Spleen (tissue), 11 donors: ENCODE data around the gene CAGE1. TPM values are rescaled to one million over a fixed set of nuclear protein-coding genes. Genes with fewer than 3 reads are reported as not detected.

Experiments used
- DNase-seq: peaks from one replicate; pipeline ENCODE4 v3.0.0-alpha.2; 2020
- H3K27ac ChIP-seq, 8 donors: fragments of 200-600 bp; sonication (generic) in 7 of 8; 1 replicate in 4 of 8; 2 replicates in 4 of 8; pipeline versions ENCODE4 v1.5.0 to v1.8.0; 2016 to 2021; ENCODE audit warnings: inconsistent platforms in 4 of 8, mild to moderate bottlenecking in 4 of 8, moderate library complexity in 1 of 8
- H3K27me3 ChIP-seq, 7 donors: fragments of 200-600 bp; sonication (generic) in 6 of 7; replicated peaks in 1 of 7; 1 replicate in 4 of 7; 2 replicates in 3 of 7; pipeline versions ENCODE4 v1.5.0 to v1.8.0; 2016 to 2021; ENCODE audit warnings: inconsistent platforms in 3 of 7, mild to moderate bottlenecking in 1 of 7
- H3K36me3 ChIP-seq, 6 donors: fragments of 200-600 bp; sonication (generic) in 5 of 6; 1 replicate in 4 of 6; 2 replicates in 2 of 6; pipeline versions ENCODE4 v1.5.0 to v1.8.0; 2016 to 2021; ENCODE audit warnings: inconsistent platforms in 2 of 6
- H3K4me1 ChIP-seq, 6 donors: fragments of 200-600 bp; sonication (generic) in 5 of 6; 1 replicate in 3 of 6; 2 replicates in 3 of 6; pipeline versions ENCODE4 v1.5.0 to v1.8.0; 2016 to 2021; ENCODE audit warnings: inconsistent platforms in 3 of 6
- H3K4me3 ChIP-seq, 8 donors: fragments of 200-600 bp; sonication (generic) in 7 of 8; 1 replicate in 4 of 8; 2 replicates in 4 of 8; pipeline versions ENCODE4 v1.5.0 to v1.8.0; 2016 to 2021; ENCODE audit warnings: inconsistent platforms in 4 of 8, mild to moderate bottlenecking in 4 of 8, moderate library complexity in 2 of 8
- H3K9me3 ChIP-seq, 8 donors: fragments of 200-600 bp; sonication (generic) in 7 of 8; 1 replicate in 4 of 8; 2 replicates in 4 of 8; pipeline versions ENCODE4 v1.5.0 to v1.8.0; 2016 to 2021; ENCODE audit warnings: inconsistent platforms in 4 of 8
- POLR2A ChIP-seq, 3 donors: fragments of 450-650 bp; IDR thresholded peaks; one replicate each; pipeline ENCODE4 v1.5.1; 2017; ENCODE audit warnings: antibody characterized with exemption in 3 of 3, mild to moderate bottlenecking in 1 of 3
- POLR2AphosphoS5 ChIP-seq, 3 donors: sonication (generic); formaldehyde crosslinking; IDR thresholded peaks; one replicate each; pipeline ENCODE4 v1.5.1; 2017; ENCODE audit warnings: antibody characterized with exemption in 3 of 3
- WGBS, 5 donors: extraction: QIAGEN DNeasy Blood & Tissue Kit in 3 of 5; methylation state at CpG; one replicate each; pipeline versions ENCODE4 v1.1.5 to v1.1.7; 2013 to 2018; 5-methylcytosine and 5-hydroxymethylcytosine counted together
- intact Hi-C: fragments of 100-400 bp; cut with DNase I; formaldehyde crosslinking; loops from one replicate; pipeline ENCODE4 v1.15.0; 2023; ENCODE audit warnings: low total_unique reads
- polyA plus RNA-seq, 3 donors: library from polyadenylated mRNA; stranded (reverse); fragments of 200-250 nt; gene quantifications; one replicate each; pipeline ENCODE4 v1.2.1, GENCODE V29; 2013
- total RNA-seq, 7 donors: library from RNA; depleted of rRNA in 3 of 7; stranded (reverse); fragments of >200 nt in 3 of 7; fragmentation: NEBNext Ultra II Directional in 4 of 7; extraction: Animal tissue kit (Norgen Biotek cat#: 25700) in 4 of 7; gene quantifications; one replicate each; pipeline versions ENCODE4 v1.1.0 to v1.2.1, GENCODE V29; 2016 to 2021
- TF ChIP-seq, protein P1 (sequence below), 11 experiments: fragments of 200-600 bp in 7 of 11; fragments of 450-650 bp in 4 of 11; sonication (generic) in 4 of 11; IDR thresholded peaks in 8 of 11; conservative IDR thresholded peaks in 3 of 11; 1 replicate in 7 of 11; 2 replicates in 4 of 11; pipeline versions ENCODE4 v1.4.0 to v1.8.0; 2016 to 2021; ENCODE audit warnings: antibody characterized with exemption in 11 of 11, inconsistent platforms in 4 of 11, mild to moderate bottlenecking in 1 of 11
- donor health status: healthy with polysubstance abuse.
- donor health status: DM: no; HTN: no; CAD: no; lungs with moderate emphysema.
- donor health status: DM: no; HTN: no; CAD: no.
- donor health status: Bipolar disorder and iron deficiency.
- donor health status: healthy.
- donor health status: DM: no; HTN: no; CAD: no.
- donor health status: DM: yes; HTN: yes; CAD: no.

Gene CAGE1
- total and polyA plus RNA-seq, 10 donors = not detected

DNA sequence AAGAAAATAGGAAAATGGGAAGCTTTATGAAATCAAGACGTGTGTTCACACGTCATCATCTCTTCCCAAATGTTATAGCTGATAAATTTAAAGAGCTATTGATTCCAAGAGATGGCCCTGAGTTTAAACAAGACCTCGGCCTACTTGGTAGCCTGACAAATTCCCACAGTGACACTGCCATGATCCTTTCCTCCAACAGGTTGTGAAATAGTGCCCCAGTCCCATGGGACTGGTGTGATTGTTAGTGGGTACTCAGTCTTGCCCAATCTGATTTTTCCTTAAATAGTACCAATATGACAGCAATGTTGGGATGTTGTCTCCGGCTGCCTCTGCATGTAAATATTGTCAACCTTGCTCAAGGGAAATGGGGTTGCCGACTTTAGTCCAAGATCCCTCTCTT, 34.5 kb upstream of the CAGE1 start:
- WGBS, 5 donors = 76 to 91% (median 85%) methylated on average over 5 of the region's 5 CpGs
- Histone ChIP-seq H3K4me3 (no peak overlapping the region), H3K9me3 (no peaks in the 10 kb centered on the region), H3K4me1 (no peaks in the 10 kb centered on the region), H3K36me3 (peaks cover 0 to 20% (median 2%) of the 10 kb centered on the region in 6 donors), H3K27ac (no peak overlapping the region), H3K27me3 (peaks cover 0 to 2% (median 0%) of the 10 kb centered on the region in 7 donors)
- no peak for TF ChIP-seq POLR2A (IDR thresholded peaks at IDR 0.05)
- TF ChIP-seq POLR2AphosphoS5 (IDR thresholded peaks at IDR 0.05) = no peak
- TF ChIP-seq, protein P1, sequence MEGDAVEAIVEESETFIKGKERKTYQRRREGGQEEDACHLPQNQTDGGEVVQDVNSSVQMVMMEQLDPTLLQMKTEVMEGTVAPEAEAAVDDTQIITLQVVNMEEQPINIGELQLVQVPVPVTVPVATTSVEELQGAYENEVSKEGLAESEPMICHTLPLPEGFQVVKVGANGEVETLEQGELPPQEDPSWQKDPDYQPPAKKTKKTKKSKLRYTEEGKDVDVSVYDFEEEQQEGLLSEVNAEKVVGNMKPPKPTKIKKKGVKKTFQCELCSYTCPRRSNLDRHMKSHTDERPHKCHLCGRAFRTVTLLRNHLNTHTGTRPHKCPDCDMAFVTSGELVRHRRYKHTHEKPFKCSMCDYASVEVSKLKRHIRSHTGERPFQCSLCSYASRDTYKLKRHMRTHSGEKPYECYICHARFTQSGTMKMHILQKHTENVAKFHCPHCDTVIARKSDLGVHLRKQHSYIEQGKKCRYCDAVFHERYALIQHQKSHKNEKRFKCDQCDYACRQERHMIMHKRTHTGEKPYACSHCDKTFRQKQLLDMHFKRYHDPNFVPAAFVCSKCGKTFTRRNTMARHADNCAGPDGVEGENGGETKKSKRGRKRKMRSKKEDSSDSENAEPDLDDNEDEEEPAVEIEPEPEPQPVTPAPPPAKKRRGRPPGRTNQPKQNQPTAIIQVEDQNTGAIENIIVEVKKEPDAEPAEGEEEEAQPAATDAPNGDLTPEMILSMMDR (IDR thresholded peaks at IDR 0.05 in 8 of 11, conservative IDR thresholded peaks at IDR 0.05 in 3 of 11) = no peak
- intact Hi-C loops = no loop called here
- DNase-seq = no peak

DNA sequence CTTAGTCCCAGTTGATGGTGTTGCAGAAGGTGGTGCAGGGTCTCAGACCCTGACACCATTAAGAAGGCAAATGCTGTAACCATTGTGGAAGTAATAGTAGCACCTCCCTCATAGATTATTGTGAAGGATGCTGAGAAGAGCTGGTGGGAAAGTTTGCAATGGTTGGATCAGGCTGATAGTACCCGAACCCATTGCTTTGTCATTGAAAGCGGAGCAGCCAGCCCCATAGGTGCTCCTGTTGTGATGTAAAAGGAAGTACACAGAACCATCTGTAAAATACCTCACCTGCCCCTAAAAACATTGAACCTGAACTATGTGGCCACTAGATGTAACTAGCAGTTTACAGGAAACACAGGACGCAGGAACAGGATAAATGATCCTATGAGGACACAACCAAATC, 31.5 kb upstream of the CAGE1 start:
- no peak for DNase-seq
- WGBS, 5 donors = 92 to 95% (median 93%) methylated on average over 3 of the region's 3 CpGs
- Histone ChIP-seq H3K36me3 (peaks cover 3 to 49% (median 29%) of the 10 kb centered on the region in 6 donors), H3K4me3 (no peak overlapping the region), H3K27me3 (no peaks in the 10 kb centered on the region), H3K9me3 (no peaks in the 10 kb centered on the region), H3K27ac (no peak overlapping the region), H3K4me1 (no peaks in the 10 kb centered on the region)
- intact Hi-C loops = no loop called here
- no peak for TF ChIP-seq POLR2AphosphoS5 (IDR thresholded peaks at IDR 0.05)
- no peak for TF ChIP-seq POLR2A (IDR thresholded peaks at IDR 0.05)
- TF ChIP-seq, protein P1 (IDR thresholded peaks at IDR 0.05 in 8 of 11, conservative IDR thresholded peaks at IDR 0.05 in 3 of 11) = no peak

DNA sequence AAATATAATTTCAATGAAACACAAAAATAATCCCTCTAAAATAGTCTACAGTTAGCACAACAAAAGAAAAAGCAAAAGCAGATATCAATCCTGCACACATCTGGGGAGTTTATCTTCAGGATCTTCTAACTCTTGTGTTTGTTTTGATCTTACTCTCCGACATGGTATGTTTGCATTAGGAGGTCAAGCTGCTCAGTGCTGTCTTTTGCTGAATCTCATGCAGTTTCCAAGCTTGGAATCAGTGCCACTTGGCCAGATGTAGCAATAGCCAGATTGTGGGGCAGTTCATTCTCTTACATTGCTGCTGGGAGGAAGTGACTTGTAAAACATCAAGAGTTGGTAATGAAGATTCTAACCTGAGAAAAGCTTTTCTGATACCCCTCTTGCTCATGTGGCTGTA, 29.5 kb upstream of the CAGE1 start:
- TF ChIP-seq POLR2AphosphoS5 (IDR thresholded peaks at IDR 0.05) (no peak), POLR2A (IDR thresholded peaks at IDR 0.05) (no peak)
- TF ChIP-seq, protein P1 (IDR thresholded peaks at IDR 0.05 in 8 of 11, conservative IDR thresholded peaks at IDR 0.05 in 3 of 11) = no peak

DNA sequence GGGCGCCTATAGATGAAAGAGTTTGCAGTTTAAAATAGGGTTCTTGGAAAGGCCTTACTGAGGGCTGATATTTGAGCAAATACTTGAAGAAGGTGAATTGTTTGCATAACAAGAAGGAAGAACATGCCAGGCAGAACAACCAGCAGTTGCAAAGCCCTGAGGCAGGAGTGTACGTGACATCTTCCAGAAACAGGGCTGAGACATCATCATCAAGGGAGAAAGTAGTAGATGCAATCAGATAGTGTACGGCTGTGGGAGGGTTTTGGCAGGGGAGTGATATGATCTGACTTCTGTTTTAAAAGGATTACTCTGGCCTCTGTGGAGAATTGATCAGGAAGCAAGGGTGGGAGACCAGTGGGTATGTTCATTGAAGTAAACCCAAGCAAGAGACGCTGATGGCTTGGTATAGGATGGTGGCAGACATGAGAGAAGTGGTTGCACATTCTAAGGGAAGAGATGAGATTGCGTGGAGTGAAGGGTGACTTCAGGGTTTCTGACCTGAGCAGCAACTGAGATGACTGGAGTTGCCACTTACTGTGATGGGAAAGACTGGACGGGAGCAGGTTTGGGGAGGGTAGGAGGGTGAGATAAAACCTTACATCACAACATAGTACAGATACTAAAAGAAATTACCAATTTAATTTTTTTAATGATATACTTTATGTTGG, 28.8 kb upstream of the CAGE1 start:
- TF ChIP-seq POLR2AphosphoS5 (IDR thresholded peaks at IDR 0.05) = no peak
- no peak for TF ChIP-seq POLR2A (IDR thresholded peaks at IDR 0.05)
- TF ChIP-seq, protein P1 (IDR thresholded peaks at IDR 0.05 in 8 of 11, conservative IDR thresholded peaks at IDR 0.05 in 3 of 11) = no peak
- intact Hi-C loops = loop anchor here (10.0 kb wide), 1 partner anchor 196 kb away; no protein-coding TSS in a partner anchor
- DNase-seq = no peak
- Histone ChIP-seq H3K27me3 (no peaks in the 10 kb centered on the region), H3K36me3 (peaks cover 3 to 76% (median 55%) of the 10 kb centered on the region in 6 donors), H3K4me3 (no peak overlapping the region), H3K9me3 (no peaks in the 10 kb centered on the region), H3K27ac (no peak overlapping the region), H3K4me1 (no peaks in the 10 kb centered on the region)
- 88 to 92% (median 91%) methylated on average over 6 of the region's 6 CpGs for WGBS, 5 donors

More for the DNA sequence above, 29.5 kb upstream of the CAGE1 start:
- Histone ChIP-seq H3K27me3 (no peaks in the 10 kb centered on the region), H3K9me3 (no peaks in the 10 kb centered on the region), H3K4me3 (no peak overlapping the region), H3K27ac (no peak overlapping the region), H3K36me3 (peaks cover 3 to 69% (median 49%) of the 10 kb centered on the region in 6 donors), H3K4me1 (no peaks in the 10 kb centered on the region)
- no peak for DNase-seq
- intact Hi-C loops = loop anchor here (10.0 kb wide), 1 partner anchor 196 kb away; no protein-coding TSS in a partner anchor
- WGBS, 5 donors = 70 to 92% (median 85%) methylated on average over 1 of the region's 1 CpG
